DOHH2 (cell line): Measurements from ENCODE around the gene TM6SF1.
"Not testable (repeated sequence)": the region's sequence is repeated elsewhere in the genome, so short reads cannot be mapped to it uniquely, and the experiment has no call there.

Experiments used
- CTCF ChIP-seq: fragments of 200-600 bp; sonication (generic); IDR thresholded peaks from one replicate; pipeline ENCODE4 v1.5.1; 2014; ENCODE audit warnings: antibody characterized with exemption, mild to moderate bottlenecking, low read depth, low read length; ENCODE audit not compliant: poor library complexity, severe bottlenecking
- EZH2phosphoT487 ChIP-seq: fragments of 200-600 bp; sonication (generic); IDR thresholded peaks from 2 replicates; pipeline ENCODE4 v1.6.1; 2017; ENCODE audit warnings: borderline replicate concordance, mild to moderate bottlenecking, antibody characterized with exemption, low read length, moderate library complexity, mixed read lengths

DNA sequence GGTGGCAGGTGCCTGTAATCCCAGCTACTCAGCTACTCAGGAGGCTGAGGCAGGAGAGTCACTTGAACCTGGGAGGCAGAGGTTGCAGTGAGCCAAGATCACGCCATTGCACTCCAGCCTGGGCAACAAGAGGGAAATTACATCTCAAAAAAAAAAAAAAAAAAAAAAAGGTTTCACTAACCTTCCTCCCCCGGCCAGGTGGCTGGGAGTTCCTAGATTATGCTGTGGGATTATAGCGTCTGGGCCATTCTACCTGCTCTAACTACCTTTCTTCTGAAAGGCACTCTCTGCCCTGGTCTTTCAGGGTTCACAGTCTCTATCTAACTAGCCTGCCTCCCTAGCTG is 15.5 kb upstream of the TM6SF1 start:
- not testable (repeated sequence) for TF ChIP-seq CTCF, EZH2phosphoT487
